ENCODE measurements around the gene OR1A2.

The OR1A2 gene, protein sequence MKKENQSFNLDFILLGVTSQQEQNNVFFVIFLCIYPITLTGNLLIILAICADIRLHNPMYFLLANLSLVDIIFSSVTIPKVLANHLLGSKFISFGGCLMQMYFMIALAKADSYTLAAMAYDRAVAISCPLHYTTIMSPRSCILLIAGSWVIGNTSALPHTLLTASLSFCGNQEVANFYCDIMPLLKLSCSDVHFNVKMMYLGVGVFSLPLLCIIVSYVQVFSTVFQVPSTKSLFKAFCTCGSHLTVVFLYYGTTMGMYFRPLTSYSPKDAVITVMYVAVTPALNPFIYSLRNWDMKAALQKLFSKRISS

GRCh38 chr17:3197219-3197618, at the start of gene OR1A2:
TSS of gene OR1A2 (plus strand) at chr17:3197519. CDS start at chr17:3197519, 0 bp downstream.
- TF ChIP-seq, protein P1, sequence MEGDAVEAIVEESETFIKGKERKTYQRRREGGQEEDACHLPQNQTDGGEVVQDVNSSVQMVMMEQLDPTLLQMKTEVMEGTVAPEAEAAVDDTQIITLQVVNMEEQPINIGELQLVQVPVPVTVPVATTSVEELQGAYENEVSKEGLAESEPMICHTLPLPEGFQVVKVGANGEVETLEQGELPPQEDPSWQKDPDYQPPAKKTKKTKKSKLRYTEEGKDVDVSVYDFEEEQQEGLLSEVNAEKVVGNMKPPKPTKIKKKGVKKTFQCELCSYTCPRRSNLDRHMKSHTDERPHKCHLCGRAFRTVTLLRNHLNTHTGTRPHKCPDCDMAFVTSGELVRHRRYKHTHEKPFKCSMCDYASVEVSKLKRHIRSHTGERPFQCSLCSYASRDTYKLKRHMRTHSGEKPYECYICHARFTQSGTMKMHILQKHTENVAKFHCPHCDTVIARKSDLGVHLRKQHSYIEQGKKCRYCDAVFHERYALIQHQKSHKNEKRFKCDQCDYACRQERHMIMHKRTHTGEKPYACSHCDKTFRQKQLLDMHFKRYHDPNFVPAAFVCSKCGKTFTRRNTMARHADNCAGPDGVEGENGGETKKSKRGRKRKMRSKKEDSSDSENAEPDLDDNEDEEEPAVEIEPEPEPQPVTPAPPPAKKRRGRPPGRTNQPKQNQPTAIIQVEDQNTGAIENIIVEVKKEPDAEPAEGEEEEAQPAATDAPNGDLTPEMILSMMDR (IDR thresholded peaks at IDR 0.05; ENCODE audit: low read depth, low read length): no peak
- no peak within 1 kb of the TSS for H3K4me3 ChIP-seq (replicated peaks in 1 of 2; ENCODE audit: low read depth in 2 of 2, low read length in 2 of 2)
- DNase-seq (ENCODE audit: low read depth in 2 of 2): no peak

GRCh38 chr17:3157218-3157617, 40.1 kb upstream of the OR1A2 start:
- DNase-seq (ENCODE audit: low read depth in 2 of 2): no peak
- TF ChIP-seq, protein P1 (IDR thresholded peaks at IDR 0.05; ENCODE audit: low read depth, low read length): no peak
- H3K4me3 ChIP-seq (replicated peaks in 1 of 2; ENCODE audit: low read depth in 2 of 2, low read length in 2 of 2): no peak overlapping the region

DNA sequence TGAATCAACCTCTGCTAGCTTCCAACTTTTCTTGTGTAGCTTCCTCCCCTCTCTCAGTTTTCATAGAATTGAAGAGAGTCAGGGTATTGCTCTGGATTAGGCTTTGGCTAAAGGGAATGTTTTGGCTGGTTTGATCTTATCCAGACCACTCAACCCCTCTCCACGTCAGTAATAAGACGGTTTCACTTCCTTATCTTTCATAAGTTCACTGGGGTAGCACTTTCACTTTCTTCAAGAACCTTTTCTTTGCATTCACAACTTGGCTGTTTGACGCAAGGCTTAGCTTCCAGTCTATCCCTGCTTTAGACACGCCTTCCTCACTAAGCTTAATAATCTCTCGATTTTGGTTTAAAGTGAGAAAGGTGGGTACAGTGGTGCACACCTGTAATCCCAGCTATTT, 29.7 kb upstream of the OR1A2 start:
- TF ChIP-seq, protein P1 (IDR thresholded peaks at IDR 0.05; ENCODE audit: low read depth, low read length): no peak
- H3K4me3 ChIP-seq (replicated peaks in 1 of 2; ENCODE audit: low read depth in 2 of 2, low read length in 2 of 2): no peak overlapping the region
- DNase-seq (ENCODE audit: low read depth in 2 of 2): no peak

GRCh38 chr17:3189961-3190360, 7.4 kb upstream of the OR1A2 start:
- TF ChIP-seq, protein P1 (IDR thresholded peaks at IDR 0.05; ENCODE audit: low read depth, low read length): no peak
- DNase-seq (ENCODE audit: low read depth in 2 of 2): no peak
- no peak overlapping the region for H3K4me3 ChIP-seq (replicated peaks in 1 of 2; ENCODE audit: low read depth in 2 of 2, low read length in 2 of 2)

- no peak for DNase-seq (ENCODE audit: low read depth in 2 of 2)
- H3K4me3 ChIP-seq (replicated peaks in 1 of 2; ENCODE audit: low read depth in 2 of 2, low read length in 2 of 2): no peak within 1 kb of the TSS
- TF ChIP-seq, protein P1 (IDR thresholded peaks at IDR 0.05; ENCODE audit: low read depth, low read length): no peak
These were observed 10.0 kb downstream of the OR1A2 start, which contains the start of gene OR1A1 for GRCh38 chr17:3207367-3207766. TSS of gene OR1A1 (plus strand) at chr17:3207667. CDS start at chr17:3215621, 7,954 bp downstream.

DNA sequence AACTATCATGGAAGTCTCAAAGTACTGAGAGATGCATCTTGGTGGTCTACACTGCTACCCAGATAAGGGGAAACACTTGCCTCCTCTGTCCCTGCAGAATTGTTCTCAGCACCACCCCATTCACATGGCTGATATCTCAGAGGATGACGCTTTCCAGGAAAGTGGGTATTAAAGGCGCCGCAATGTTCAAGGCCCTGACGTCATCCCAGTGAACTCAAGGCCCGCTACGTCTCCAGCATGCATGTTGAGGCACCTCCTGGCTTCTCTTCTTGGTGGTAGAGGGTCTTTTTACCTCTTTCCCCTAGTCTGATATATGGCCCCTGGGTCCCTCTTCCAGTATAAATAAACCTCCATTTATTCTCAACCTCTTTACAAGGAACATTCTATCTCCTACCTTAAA, 11.2 kb downstream of the OR1A2 start:
- TF ChIP-seq, protein P1 (IDR thresholded peaks at IDR 0.05; ENCODE audit: low read depth, low read length): no peak
- no peak overlapping the region for H3K4me3 ChIP-seq (replicated peaks in 1 of 2; ENCODE audit: low read depth in 2 of 2, low read length in 2 of 2)
- no peak for DNase-seq (ENCODE audit: low read depth in 2 of 2)

Measured in cardiac fibroblast (primary cell).